AG09319 (cell line): ENCODE results near the gene DOCK1.

Experiments
- DNase-seq: peaks from one replicate; pipeline ENCODE4 v3.0.0-alpha.2; 2010; ENCODE audit warnings: low read depth; ENCODE audit errors: extremely low read depth
- TF ChIP-seq, protein P1 (sequence below): IDR thresholded peaks from 2 replicates; pipeline ENCODE4 v1.5.1; 2011; ENCODE audit warnings: low read depth, mild to moderate bottlenecking, inconsistent platforms, low read length, moderate library complexity

Gene DOCK1

DNA sequence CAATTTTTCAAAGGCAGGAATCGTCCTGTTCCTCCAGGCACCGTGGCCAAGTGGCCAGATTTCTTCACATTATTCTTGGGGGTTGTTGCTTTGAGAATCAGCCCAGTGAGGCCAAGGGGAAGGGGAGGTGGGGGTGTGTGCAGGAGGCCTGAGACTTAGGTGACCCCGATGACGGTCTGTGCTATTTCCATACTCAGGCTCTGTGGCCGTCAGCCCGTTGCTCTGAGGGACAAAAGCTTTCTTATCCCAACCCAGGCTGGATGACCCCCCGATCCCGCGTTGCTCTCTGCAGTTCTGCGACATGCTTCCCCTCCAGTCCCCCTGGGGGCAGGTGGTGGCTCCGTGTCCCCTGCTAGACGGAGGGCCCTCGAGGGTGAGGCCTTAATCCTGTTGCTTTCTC is 14.2 kb downstream of the DOCK1 start:
- DNase-seq: no peak

GRCh38 chr10:126921162-126921561 is 15.9 kb downstream of the DOCK1 start:
- no peak for DNase-seq
- TF ChIP-seq, protein P1, sequence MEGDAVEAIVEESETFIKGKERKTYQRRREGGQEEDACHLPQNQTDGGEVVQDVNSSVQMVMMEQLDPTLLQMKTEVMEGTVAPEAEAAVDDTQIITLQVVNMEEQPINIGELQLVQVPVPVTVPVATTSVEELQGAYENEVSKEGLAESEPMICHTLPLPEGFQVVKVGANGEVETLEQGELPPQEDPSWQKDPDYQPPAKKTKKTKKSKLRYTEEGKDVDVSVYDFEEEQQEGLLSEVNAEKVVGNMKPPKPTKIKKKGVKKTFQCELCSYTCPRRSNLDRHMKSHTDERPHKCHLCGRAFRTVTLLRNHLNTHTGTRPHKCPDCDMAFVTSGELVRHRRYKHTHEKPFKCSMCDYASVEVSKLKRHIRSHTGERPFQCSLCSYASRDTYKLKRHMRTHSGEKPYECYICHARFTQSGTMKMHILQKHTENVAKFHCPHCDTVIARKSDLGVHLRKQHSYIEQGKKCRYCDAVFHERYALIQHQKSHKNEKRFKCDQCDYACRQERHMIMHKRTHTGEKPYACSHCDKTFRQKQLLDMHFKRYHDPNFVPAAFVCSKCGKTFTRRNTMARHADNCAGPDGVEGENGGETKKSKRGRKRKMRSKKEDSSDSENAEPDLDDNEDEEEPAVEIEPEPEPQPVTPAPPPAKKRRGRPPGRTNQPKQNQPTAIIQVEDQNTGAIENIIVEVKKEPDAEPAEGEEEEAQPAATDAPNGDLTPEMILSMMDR: no peak

More for the DNA sequence above, 14.2 kb downstream of the DOCK1 start:
- TF ChIP-seq, protein P1: no peak

DNA sequence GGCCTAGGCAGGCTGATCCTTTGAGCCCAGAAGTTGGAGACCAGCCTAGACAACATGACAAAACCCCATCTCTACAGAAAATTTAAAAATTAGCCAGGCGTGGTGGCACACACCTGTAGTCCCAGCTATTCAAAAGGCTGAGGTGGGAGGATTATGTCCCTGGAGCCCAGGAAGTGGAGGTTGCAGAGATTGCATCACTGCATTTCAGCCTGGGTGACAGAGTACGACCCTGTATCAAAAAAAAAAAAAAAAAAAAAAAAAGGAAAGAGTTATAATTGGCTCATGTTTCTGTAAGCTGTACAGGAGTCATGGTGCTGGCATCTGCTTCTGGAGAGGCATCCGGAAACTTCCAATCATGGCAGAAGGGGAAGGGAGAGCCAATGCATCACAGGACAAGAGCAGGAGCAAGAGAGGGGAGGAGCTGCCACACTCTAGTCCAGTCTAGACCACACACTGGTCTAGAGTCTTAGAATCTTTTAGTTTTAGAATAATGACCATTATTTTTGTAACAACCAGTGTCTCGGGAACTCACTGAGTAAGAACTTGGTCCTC is 16.8 kb downstream of the DOCK1 start:
- no peak for DNase-seq
- TF ChIP-seq, protein P1: no peak

- DNase-seq: no peak
- TF ChIP-seq, protein P1: no peak
Observed at GRCh38 chr10:126924180-126924914, 19.1 kb downstream of the DOCK1 start.

GRCh38 chr10:126924915-126925300 is 19.7 kb downstream of the DOCK1 start:
- TF ChIP-seq, protein P1: no peak
- no peak for DNase-seq

DNA sequence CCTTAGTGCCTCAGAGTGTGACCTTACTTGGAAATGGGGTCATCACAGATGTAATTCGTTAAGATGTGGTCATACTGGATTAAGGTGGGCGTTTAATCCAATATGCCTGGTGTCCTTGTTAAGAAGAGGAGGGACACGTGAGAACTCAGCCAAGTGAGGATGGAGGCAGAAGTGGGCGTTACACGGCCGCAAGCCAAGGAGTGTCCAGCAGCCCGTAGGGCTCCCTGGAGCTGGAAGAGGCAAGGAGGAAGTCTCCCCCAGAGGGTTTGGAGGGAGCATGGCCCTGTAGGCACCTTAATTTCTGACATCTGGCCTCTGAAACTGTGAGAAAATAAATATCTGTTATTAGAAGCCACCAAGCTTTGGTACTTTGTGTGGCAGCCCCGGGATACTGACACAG is 21.3 kb downstream of the DOCK1 start:
- no peak for DNase-seq

DNA sequence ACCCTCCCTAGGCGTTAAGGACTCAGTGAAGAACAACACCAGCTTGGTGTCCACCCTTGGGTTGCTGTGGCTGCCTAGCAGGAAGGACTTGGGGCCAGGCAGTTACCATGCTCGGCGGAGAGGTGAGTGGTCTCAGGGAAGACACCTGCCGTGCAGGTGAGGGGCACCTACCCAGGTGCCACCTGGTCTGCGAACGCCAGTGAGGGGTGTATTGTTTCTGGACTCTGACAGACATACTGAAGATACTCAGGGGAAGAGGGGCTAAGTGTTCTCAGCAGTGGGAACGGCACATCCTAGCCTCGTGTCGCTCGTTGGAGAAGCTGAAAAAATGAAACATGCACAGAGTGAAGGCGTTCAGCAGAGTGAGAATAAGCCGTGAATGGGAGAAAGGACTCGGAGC is 22.6 kb downstream of the DOCK1 start:
- TF ChIP-seq, protein P1: no peak

More for the DNA sequence above, 21.3 kb downstream of the DOCK1 start:
- TF ChIP-seq, protein P1: no peak

More for the DNA sequence above, 22.6 kb downstream of the DOCK1 start:
- DNase-seq: no peak
